Inflammatory macrophage (primary cell): ENCODE measurements around the gene DAPK2.
A peak's percentile ranks its signal among the peaks of the same experiment; 100 is the strongest.

Experiments used
- DNase-seq, 2 donors: peaks; one replicate each; pipeline ENCODE4 v3.0.0-alpha.2; 2020 to 2022

The DAPK2 gene

DNA sequence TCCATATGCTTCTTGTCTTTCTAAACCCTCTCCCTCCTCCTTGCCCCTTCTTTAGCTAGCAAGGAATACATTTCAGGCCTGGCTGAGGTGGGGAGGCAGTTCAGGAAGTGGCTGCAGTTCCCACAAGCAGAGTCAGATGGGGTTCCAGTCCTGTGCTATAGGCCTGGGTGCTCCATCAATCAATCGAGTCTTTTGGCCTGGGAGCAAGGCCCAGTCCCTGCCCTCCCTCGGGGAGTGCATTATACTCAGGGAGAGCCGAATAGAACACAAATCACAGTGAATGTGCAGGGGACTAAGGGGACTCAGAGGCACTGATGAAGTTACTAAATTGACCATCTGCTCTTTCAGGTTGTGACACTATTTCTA is 154.5 kb downstream of the DAPK2 start:
- no peak for DNase-seq

DNA sequence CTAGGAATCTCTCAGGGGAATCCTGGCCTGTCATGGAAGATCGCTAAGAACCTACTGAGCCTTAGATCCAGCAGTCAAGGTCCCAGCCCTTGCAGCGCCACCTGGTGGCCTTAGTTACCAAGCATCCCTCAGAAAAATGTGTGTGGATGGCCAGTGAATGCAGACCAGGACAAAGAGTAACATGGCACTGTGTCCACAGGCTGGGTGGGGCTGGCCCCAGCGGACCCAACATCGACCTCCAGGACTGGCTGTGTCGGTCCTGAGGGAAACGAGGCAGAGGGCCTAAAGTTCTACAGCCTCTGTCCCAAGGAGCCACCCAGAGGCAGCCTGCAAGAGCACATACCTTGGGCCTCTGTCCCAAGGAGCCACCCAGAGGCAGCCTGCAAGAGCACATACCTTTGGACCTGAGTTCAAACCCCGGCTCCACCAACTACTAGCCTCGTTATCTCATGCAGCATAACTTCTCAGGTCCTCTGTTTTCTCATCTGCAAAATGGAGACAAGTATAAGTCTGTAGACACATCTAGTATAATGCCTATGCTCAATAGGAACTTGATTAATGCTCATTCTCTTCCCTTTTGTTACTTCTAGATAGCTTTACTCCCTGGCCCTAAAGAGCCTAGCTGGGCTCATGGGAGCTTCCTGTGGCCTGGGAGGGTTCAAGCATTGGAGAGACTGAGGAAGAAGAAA is 155.1 kb downstream of the DAPK2 start:
- DNase-seq = peak; percentile 83 to 84

DNA sequence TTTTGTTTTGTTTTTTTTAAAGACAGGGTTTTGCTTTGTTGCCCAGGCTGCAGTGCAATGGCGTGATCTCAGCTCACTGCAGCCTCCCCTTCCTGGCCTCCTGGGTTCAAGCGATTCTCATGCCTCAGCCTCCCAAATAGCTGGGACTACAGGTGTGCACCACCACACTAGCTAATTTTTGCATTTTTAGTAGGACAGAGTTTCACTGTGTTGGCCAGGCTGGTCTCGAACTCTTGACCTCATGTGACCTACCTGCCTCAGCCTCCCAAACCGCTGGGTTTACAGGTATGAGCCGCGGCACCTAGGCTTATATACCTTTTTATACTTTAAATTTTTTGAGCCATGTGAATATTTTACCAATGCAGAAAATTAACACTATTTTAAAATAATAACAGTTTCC is 155.7 kb downstream of the DAPK2 start:
- no peak for DNase-seq

DNA sequence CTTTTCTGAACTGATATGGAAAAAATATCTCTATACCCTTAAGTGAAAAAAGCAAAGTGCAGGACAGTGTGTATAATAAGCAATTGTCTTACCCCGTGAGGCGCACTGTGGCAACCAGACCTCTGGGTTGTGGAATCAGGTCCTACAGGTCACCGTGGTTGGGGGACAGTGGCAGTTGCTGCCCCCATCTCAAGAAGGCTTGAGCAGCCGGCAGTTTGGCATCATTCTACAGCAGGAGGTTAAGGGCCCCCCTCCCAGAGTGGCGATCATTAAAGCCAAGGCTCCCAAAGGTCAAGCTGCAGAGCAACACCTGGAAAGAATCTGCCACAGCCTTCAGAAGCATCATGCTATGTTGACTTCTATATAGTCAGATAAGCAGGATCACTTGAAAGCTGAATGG is 156.5 kb downstream of the DAPK2 start:
- DNase-seq = no peak

GRCh38 chr15:63888823-63889222 is 157.5 kb downstream of the DAPK2 start:
- no peak for DNase-seq

DNA sequence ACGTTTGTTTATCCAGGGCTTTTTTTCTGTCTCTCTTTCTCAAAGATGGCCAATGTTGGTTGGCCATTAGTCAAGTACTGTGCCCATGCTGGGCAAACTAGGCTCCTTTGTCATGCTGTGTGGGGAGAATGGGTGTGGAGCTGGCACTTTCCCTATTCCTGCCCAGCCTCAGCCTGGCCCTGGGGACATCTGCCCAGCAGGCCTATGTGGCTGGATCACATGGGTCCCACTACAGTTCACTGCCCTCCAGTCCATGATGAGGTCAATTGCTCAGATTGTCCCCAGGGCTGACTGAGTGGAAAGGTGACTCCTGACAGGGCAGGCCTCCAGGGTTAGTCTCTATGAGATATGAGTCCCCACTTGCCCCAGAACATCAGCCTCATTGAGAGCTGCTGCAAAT is 158.1 kb downstream of the DAPK2 start:
- no peak for DNase-seq

- peak; percentile 57 to 62 for DNase-seq
These were observed 158.7 kb downstream of the DAPK2 start for GRCh38 chr15:63887630-63888029.

DNA sequence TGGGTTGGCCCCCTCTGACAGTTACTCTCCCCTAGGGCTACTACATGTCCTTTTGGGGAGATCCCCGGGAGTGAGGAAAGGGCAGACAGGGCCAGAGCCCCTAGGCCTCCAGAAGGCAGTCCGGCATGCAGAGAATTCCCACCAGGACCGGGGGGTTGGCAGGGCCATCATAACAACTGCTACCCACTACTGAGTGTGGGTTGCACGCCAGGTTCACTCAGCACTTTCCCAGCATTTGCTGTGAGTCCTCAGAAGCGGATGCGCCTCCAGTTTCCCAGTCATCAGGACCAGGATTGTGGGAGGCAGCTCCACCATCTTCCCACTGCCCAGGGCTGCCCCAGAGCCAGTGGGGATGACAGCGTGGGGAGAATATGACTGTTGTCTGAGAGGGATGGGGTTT is 161.3 kb downstream of the DAPK2 start:
- DNase-seq = no peak

- peak; percentile 62 to 74 for DNase-seq
These were observed 164.9 kb downstream of the DAPK2 start for GRCh38 chr15:63881431-63881830.

GRCh38 chr15:63880744-63881143 is 165.5 kb downstream of the DAPK2 start:
- peak in 1 of 2 donors; percentile 59 for DNase-seq

GRCh38 chr15:63879995-63880394 is 166.3 kb downstream of the DAPK2 start:
- no peak for DNase-seq

DNA sequence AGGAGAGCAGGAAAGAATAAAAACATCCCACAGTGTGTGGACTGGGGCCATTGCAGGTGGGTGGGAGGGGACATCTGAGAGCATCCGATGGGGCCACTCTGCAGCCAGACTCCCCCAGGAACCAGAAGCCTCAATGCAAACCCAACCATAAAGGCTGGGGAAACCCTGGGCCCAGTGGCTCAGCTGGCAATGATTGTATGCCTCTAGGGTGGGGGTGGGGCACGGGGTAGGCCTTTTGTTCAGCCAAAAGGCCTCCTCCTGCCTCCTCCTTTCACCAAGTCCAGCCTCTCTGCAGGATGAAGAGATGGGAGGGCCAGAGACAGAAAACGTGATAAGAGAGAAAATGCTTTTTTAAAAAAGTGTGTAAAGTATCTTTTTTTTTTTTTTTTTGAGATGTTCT is 167.1 kb downstream of the DAPK2 start:
- no peak for DNase-seq

DNA sequence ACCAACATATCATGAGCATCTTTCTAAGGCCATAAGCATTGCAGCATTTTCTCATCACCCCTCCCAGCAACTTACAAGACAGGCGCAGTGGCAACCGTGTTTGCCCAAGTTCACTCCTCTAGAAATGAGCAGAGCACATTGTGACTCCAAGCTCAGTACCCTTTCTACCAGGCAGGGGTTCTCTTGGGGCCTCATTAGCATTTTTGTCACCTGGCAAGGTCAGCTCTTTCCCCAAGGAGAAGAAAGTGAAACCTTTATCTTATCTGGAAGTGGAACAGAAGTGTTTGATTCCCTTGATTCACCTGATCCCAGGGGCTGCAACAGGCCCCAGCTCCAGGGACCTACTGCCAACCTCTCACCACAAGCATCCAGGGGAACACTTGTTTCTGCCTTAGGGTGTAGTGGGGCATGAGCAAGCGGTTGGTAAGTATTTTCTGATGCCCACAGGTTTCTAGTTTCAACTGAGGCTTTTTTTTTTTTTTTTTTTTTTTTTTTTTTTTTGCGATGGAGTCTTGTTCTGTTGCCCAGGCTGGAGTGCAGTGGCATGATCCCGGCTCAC is 168.5 kb downstream of the DAPK2 start:
- no peak for DNase-seq

- DNase-seq = peak in 1 of 2 donors; percentile 55
These were observed 170.1 kb downstream of the DAPK2 start for GRCh38 chr15:63876085-63876662.

GRCh38 chr15:63874616-63875015 is 171.7 kb downstream of the DAPK2 start:
- DNase-seq = no peak

- DNase-seq = no peak
These were observed 173.3 kb downstream of the DAPK2 start for GRCh38 chr15:63872759-63873510.

GRCh38 chr15:63870487-63871209 is 175.6 kb downstream of the DAPK2 start:
- peak; percentile 19 to 67 for DNase-seq

GRCh38 chr15:63870043-63870394 is 176.3 kb downstream of the DAPK2 start:
- DNase-seq = peak in 1 of 2 donors; percentile 27

DNA sequence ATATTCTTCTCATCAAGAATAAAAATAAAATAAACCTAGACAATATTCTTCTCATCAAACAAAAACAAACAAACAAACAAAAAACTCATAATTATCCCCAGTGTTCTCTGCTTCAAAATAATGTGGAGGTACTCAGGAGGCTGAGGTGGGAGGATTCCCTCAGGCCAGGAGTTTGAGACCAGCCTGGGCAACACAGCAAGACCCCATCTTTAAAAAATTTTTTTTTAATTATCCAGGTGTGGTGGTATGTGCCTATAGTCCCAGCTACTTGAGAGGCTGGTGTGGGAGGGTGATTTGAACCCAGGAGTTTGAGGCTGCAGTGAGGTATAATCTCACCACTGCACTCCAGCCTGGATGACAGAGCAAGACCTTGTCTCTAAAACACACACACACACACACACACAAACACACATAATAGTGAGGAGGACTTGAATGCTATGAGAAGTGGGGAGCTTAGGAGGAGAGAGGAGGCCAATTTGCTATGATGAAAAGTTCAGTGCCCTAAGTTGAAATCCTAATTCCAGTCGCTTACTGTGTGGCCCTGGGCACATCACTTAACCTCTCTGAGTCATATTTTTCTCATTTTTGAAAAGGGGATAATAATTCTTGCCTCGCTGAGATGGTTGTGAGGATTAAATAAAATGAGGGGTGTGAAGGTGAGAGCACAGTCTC is 176.8 kb downstream of the DAPK2 start:
- DNase-seq = no peak

DNA sequence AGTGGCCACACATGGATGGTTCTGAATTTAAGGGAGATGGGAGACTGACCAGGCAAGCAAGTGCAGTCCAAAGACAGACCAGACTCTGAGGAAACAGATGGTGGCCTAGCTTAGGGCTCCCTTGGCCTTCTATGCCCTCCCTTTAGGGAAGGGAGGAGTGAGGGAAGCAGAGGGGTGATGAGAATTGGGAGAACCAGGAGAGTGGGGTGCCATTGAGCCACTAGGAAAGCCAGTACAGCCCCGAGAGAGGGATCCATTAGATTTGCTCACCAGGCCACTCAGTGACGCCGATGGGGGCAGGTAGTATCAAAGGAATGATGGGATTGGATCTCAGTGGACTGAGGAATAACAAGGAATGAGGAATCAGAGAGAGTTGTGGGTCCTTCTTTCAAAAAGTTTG is 182.1 kb downstream of the DAPK2 start:
- no peak for DNase-seq

DNA sequence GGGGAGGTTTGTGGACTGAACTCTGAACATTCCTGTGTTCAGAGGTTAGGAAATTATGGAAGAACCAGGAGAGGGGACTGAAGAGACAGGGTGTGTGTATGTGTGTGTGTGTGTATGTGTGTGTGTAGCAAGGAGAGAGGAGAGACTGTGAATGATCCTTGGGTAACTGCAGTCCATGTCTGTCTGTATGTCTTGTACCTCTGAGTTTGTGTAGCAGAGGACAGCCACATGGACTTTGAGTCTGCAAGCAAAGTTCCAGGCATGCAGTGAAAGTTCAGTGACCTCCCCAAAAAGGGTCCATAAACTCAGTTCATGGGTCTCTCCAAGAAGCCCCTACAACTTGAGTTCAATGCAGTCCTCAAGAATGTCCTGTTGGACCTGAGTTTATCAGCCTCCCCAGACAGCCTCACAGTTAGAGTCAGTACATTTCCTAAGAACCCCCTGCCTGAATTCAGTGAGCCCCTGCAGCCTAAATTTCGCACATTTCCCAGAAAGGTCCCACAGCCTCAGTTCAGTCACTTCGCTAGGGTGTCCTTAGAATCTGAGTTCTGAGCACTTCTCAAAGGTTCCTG is 184.3 kb downstream of the DAPK2 start:
- no peak for DNase-seq

DNA sequence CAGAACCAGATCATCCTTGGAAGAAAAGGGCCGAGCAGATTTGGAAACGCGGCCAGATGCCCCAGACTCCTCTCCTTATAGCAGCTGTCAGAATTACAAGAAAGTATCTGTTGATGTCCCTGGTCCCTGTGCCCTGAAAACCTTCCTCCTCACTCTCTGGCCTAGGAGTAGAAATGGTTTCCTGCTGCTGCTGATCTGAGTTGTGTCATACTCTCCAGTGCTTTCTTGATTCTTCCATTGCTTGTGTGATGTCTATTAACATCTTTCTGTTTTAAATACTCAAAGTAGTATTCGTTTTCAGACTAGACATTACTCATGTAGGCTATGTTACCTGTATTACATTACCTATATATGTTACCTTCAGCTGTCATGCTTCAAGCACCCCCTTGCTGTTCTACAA is 185.7 kb downstream of the DAPK2 start:
- DNase-seq = no peak
